T-helper 1 cell treated with Interleukin-12 subunit alpha and Interleukin-12 subunit beta and Interleukin-4 antibody, amounts not matched to agents 30 ng/mL and 1 ng/mL, for 36 hours (primary cell): ENCODE measurements around the gene NUDT14. TPM values are rescaled to one million over a fixed set of nuclear protein-coding genes. Genes with fewer than 3 reads are reported as not detected.

Source experiments
- intact Hi-C: fragments of 100-400 bp; cut with micrococcal nuclease; formaldehyde crosslinking; loops from one replicate; pipeline ENCODE4 v1.15.1; 2024
- total RNA-seq: library from RNA; stranded (reverse); gene quantifications from 2 replicates; pipeline ENCODE4 v1.2.3, GENCODE V29; 2022

NUDT14 gene
- total RNA-seq, result 34.0 and 35.8 TPM in 2 replicates

- intact Hi-C loops, result loop anchor here (1.0 kb wide), 3 partner anchors 13 to 120 kb away; partner anchors contain the start of genes BRF1 and JAG2
Measured at GRCh38 chr14:105180592-105181548, at the start of gene NUDT14. TSS of gene NUDT14 (minus strand) at chr14:105181312. CDS start at chr14:105181209, 103 bp downstream.

DNA sequence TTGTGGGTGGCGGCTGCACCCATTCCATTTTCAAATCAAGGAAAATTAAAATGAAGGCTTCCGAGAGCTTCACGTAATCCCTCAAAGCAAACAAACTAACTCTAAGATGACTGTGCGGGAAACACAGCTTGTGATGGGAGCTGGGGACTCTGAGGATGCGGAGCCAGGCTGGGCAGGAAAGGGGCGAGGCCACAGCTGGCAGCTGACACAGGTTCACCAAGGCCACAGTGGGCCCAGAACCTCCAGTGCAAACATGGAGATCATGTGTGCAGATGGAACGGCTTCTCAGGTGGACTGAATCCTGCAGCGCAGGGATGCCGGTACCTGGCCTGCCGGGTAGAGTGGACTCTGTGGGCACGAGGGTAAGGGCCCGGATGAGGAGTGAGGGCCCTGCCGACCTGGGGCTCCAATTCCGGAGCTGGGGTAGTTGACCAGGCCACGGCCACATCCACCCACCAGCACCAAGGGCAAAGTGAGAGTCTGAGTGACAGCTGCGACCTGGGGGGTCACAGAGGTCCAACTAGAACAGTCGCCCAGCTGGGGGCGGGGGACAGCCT is 48.1 kb upstream of the NUDT14 start:
- intact Hi-C loops, result no loop called here

DNA sequence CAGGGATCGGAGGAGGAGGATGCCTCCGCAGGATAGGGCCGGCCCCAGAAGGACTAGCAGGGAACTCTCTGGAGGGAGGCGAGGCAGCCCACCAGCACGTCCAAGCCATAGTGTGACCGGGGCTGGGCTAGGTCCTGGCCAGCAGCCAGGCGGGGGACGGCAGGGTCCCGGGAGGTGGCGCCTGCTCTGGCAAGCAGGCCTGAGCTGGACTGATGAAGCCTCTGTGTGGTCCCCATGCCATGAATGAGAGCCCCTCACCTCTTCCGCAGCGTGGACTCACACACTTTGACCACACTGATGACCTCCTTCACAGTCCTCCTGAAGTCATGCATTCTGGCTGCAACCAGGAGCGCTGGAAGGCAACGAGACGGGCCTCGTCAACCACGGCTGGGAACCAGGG is 47.5 kb upstream of the NUDT14 start:
- intact Hi-C loops, result no loop called here

GRCh38 chr14:105227346-105227745 is 46.2 kb upstream of the NUDT14 start:
- intact Hi-C loops, result no loop called here

DNA sequence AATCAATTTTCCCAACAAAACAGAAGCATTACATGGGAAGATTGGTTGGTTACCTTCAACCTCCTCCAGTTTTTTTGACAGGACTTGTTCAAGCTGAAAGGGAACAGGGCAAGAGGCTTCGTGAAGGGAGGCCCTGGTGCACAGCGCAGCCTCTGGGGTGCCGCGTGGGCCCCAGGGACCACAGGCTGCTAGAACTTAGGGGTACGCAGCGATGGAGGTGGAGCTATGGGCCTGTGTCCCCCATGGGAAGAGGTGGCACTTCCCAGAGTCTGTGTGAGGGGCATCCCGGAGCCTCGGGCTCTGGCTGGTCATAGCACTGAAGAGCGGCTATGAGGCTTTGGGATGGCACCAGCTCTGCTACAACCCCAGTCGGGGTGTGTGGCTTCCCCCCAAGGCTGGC is 45.1 kb upstream of the NUDT14 start:
- intact Hi-C loops, result no loop called here

DNA sequence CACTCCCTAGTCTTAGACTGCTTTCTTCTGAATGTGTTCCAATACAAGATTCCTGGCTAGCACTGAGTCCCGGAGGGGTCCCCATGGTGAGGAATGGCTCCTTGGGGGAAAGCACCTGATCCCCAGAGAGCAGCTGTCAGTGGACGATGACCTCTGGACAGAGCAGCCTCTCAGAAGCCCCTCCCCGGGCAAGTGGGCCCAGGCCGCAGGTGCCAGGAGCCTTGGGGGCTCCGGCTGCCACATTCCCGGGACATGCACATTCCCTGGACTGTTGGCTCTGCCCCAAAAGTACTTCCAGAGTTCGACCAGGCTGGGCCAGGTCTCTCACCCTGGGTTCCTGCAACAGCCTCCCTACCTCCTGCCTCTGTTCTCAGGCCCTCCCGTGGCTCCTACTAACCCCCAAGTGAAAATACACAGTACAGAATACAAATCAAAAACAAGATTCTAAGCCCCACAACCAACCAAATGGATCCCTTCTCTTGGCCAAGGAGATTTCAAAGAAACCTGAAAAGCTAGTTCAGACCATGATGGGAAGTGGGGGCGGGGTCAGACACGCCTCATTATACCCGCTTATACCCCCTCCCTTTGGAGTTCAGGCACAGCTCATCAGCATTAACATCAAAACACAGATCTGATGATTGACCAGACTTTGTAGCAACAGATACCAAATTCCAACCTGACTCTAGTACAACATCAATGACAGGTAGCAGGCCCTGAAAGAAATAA is 43.9 kb upstream of the NUDT14 start:
- intact Hi-C loops, result no loop called here

DNA sequence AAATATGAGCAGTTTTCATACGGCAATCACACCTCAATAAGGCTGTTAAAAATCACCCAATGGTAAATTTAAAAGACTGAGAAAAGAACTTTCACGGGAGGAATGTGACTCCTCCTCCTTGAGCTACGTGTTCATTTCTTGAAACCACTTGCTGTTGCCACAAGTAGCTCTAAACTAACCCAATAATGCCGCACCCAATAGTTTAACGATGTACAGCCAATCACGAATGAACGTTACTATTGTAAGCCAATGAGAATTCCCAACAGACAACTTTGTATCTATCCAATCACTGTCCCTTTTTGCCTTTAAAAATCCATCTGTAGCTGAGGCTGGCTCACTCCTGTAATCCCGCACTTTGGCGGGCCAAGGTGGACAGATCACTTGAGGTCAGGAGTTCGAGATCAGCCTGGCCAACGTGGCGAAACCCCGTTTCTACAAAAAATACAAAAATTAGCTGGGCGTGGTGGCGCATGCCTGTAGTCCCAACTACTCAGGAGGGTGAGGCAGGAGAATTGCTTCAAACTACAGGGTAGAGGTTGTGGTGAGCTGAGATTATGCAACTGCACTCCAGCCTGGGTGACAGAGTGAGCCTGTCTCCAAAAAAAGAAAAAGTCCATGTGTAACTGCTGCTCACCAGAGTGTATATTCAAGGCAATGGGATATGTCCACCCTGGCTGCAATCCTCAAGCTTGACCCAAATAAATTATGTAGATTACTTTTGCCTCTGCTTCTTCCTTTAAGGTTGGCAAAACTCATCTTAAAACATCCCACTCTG is 42.8 kb upstream of the NUDT14 start:
- intact Hi-C loops, result no loop called here

DNA sequence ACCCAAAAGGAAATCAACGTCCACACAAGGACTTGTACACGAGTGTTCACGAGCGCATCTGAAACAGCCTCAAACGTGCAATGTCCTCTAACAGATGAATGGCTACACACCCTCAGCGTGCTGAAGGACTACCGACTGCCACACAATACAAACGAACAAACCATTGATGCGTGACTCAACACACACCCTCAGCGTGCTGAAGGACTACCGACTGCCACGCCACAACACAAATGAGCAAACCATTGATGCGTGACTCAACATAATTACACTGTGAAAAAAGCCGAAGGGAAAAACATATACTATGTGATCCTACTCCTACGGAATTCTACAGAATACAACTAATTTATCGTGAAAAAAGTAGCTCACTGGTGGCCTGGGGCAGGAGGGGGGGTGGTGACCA is 42.1 kb upstream of the NUDT14 start:
- intact Hi-C loops, result no loop called here

DNA sequence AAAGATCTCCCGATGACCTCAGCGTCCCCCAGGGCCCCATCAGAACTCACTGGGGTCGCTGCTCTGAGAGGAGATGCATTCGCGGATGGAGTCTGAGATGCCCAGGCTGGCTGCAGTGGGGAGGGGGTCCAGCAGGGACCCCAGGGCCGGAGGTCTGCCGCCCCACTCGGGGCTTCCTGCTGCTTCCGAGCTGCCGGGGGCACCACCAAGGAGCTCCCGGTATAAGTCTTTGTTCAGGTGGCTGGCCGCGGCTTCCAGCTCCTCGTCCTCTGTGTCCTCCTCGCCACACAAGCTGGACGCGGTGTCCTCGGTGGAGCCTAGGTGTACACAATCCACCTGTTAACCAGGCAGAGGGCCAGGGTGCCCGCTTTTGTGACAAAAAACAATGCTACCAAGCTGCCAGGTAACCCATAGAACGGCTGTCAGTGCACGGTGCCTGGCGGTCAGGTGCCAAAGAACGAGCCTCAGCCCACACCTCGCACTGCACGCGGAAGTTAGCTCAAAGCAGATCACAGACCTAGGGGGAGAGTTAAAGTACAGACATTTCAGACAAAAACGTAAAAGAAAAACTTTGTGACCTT is 40.6 kb upstream of the NUDT14 start:
- intact Hi-C loops, result no loop called here

- intact Hi-C loops, result no loop called here
Measured at GRCh38 chr14:105220699-105221597, 39.8 kb upstream of the NUDT14 start.

DNA sequence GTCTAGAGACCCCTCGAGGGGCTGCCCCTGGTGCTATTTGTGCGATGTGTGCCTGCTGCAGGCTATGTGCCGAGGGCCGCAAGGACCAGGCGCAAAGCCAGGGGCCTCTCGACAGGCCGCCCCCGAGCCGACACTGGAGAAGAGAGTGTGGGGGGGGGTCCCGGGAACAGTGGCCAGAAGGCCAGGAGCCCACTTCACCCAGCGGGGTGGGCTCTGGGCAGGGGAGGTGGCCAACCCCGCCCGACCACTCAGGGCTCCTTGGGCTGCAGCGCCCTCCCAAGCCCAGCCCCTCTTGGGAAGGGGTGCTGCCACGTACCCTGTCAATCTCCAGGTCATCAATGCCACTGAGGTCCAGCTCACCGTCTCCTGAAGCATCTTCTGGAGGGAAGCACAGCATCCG is 38.6 kb upstream of the NUDT14 start:
- intact Hi-C loops, result no loop called here

GRCh38 chr14:105219043-105219612 is 38.0 kb upstream of the NUDT14 start:
- intact Hi-C loops, result no loop called here

- intact Hi-C loops, result no loop called here
Measured at GRCh38 chr14:105218611-105219010, 37.5 kb upstream of the NUDT14 start.

- intact Hi-C loops, result no loop called here
Measured at GRCh38 chr14:105217774-105218173, 36.7 kb upstream of the NUDT14 start.

DNA sequence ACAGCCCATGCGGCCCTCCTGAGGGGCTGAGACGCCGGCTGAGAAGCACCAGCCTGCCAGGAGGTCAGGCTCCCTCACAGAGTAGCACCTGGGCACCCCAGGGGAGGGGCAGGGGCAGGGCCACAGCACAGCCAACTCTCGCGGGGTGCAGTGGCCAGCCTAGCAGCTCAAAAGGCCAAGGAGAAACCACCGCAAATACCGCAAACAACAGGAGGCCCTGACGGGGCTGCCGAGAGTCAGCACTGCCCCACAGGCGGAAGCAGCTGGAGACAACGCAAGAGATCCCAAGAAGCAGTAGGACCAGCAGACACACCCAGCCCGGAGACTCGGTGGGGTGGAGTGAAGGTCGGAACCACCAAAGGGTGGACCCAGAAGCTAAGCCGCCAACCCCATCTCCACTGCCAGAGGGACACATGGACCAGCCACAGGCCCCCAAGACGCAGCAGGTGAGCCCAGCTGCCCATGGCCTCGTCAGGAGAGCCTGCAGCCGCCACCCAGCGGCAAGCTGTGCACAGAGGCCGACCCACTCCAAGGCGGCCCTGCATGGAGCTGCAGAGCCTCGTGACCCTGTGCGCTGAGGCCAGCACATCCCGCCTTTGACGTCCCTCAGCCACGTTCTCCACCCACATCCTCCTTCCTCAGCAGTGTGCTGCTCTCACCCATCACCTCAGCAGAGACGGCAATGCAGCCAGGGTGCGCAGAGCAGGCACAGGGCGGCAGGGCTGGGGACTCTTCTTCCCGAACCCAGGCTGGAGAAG is 35.6 kb upstream of the NUDT14 start:
- intact Hi-C loops, result no loop called here

DNA sequence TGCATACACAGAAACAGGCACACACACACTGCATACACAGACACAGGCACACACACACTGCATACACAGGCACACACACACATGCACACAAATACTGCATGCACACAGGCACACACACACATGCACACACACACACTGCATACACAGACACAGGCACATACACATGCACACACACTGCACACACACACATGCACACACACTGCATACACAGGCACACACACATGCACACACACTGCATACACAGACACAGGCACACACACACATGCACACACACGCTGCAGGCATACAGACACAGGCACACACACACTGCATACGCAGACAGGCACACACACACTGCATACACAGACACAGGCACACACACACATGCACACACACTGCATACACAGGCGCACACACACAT is 34.5 kb upstream of the NUDT14 start:
- intact Hi-C loops, result no loop called here

DNA sequence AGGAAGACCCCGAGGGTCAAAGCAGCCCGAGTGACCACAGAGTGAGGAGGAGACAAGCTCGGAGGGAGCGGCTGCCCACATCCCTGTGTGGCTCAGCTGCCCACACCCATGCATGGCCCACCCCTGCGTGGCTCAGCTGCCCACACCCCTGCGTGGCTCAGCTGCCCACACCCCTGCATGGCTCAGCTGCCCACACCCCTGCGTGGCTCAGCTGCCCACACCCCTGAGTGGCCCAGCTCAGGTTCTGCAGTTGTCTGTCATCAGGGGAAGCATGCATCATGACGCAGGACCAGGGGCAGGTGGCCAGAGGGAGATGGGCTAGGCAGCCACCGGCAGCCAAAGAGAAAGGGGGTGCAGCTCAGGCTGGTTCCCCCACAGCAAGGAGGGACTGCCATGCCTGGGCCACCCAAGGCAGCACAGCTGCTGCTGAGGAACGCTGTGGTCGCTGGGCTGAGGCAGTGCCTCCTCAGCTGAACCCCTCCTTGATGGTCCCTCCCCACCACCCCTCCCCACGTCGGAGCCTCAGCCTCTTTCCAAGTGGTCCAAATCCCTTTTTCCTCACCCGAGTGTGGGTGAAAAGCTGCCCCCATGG is 33.3 kb upstream of the NUDT14 start:
- intact Hi-C loops, result no loop called here

- intact Hi-C loops, result no loop called here
Measured at GRCh38 chr14:105213361-105213760, 32.2 kb upstream of the NUDT14 start.
